ENCODE data around the gene HNRNPCL4. TPM values are rescaled to one million over a fixed set of nuclear protein-coding genes. Genes with fewer than 3 reads are reported as not detected.

The HNRNPCL4 gene
- total and polyA plus RNA-seq, 2 of the 4 experiments (the other 2 are of a cell fraction): not detected

Other genes starting within 250 kb of the HNRNPCL4 start
- gene PRAMEF7, start 249.0 kb downstream of the HNRNPCL4 start, total RNA-seq (2012; rRNA removed): not detected in 2 replicates
- gene PRAMEF7, start 249.0 kb downstream of the HNRNPCL4 start, polyA plus RNA-seq (2012; rRNA removed): not detected in 2 replicates
- not detected in 2 replicates for gene PRAMEF6, start 218.1 kb downstream of the HNRNPCL4 start, total RNA-seq (2012; rRNA removed)
- gene PRAMEF6, start 218.1 kb downstream of the HNRNPCL4 start, polyA plus RNA-seq (2012; rRNA removed): not detected in 2 replicates
- not detected in 2 replicates for gene PRAMEF27, start 109.1 kb downstream of the HNRNPCL4 start, total RNA-seq (2012; rRNA removed)
- not detected in 2 replicates for gene PRAMEF27, start 109.1 kb downstream of the HNRNPCL4 start, polyA plus RNA-seq (2012; rRNA removed)
- gene HNRNPCL3, start 104.9 kb downstream of the HNRNPCL4 start, total RNA-seq (2012; rRNA removed): not detected in 2 replicates
- not detected in 2 replicates for gene HNRNPCL3, start 104.9 kb downstream of the HNRNPCL4 start, polyA plus RNA-seq (2012; rRNA removed)
- not detected in 2 replicates for gene PRAMEF25, start 94.9 kb downstream of the HNRNPCL4 start, total RNA-seq (2012; rRNA removed)
- gene PRAMEF25, start 94.9 kb downstream of the HNRNPCL4 start, polyA plus RNA-seq (2012; rRNA removed): not detected in 2 replicates
- not detected in 2 replicates for gene HNRNPCL2, start 48.8 kb downstream of the HNRNPCL4 start, total RNA-seq (2012; rRNA removed)
- not detected in 2 replicates for gene HNRNPCL2, start 48.8 kb downstream of the HNRNPCL4 start, polyA plus RNA-seq (2012; rRNA removed)
- gene PRAMEF26, start 9.6 kb downstream of the HNRNPCL4 start, total RNA-seq (2012; rRNA removed): not detected in 2 replicates
- not detected in 2 replicates for gene PRAMEF26, start 9.6 kb downstream of the HNRNPCL4 start, polyA plus RNA-seq (2012; rRNA removed)
- gene PRAMEF9, start 6.2 kb upstream of the HNRNPCL4 start, total RNA-seq (2012; rRNA removed): not detected in 2 replicates
- gene PRAMEF9, start 6.2 kb upstream of the HNRNPCL4 start, polyA plus RNA-seq (2012; rRNA removed): not detected in 2 replicates
- gene PRAMEF13, start 35.8 kb upstream of the HNRNPCL4 start, total RNA-seq (2012; rRNA removed): not detected in 2 replicates
- gene PRAMEF13, start 35.8 kb upstream of the HNRNPCL4 start, polyA plus RNA-seq (2012; rRNA removed): not detected in 2 replicates
- not detected in 2 replicates for gene PRAMEF18, start 60.5 kb upstream of the HNRNPCL4 start, total RNA-seq (2012; rRNA removed)
- not detected in 2 replicates for gene PRAMEF18, start 60.5 kb upstream of the HNRNPCL4 start, polyA plus RNA-seq (2012; rRNA removed)
- not detected in 2 replicates for gene PRAMEF5, start 88.6 kb upstream of the HNRNPCL4 start, total RNA-seq (2012; rRNA removed)
- gene PRAMEF5, start 88.6 kb upstream of the HNRNPCL4 start, polyA plus RNA-seq (2012; rRNA removed): not detected in 2 replicates
- not detected in 2 replicates for gene PRAMEF8, start 119.5 kb upstream of the HNRNPCL4 start, total RNA-seq (2012; rRNA removed)
- gene PRAMEF8, start 119.5 kb upstream of the HNRNPCL4 start, polyA plus RNA-seq (2012; rRNA removed): not detected in 2 replicates
- gene PRAMEF33, start 137.9 kb upstream of the HNRNPCL4 start, total RNA-seq (2012; rRNA removed): not detected in 2 replicates
- gene PRAMEF33, start 137.9 kb upstream of the HNRNPCL4 start, polyA plus RNA-seq (2012; rRNA removed): not detected in 2 replicates
- gene PRAMEF15, start 149.9 kb upstream of the HNRNPCL4 start, total RNA-seq (2012; rRNA removed): not detected in 2 replicates
- not detected in 2 replicates for gene PRAMEF15, start 149.9 kb upstream of the HNRNPCL4 start, polyA plus RNA-seq (2012; rRNA removed)
- not detected in 2 replicates for gene PRAMEF14, start 181.5 kb upstream of the HNRNPCL4 start, total RNA-seq (2012; rRNA removed)
- not detected in 2 replicates for gene PRAMEF14, start 181.5 kb upstream of the HNRNPCL4 start, polyA plus RNA-seq (2012; rRNA removed)
- gene PRAMEF19, start 206.3 kb upstream of the HNRNPCL4 start, total RNA-seq (2012; rRNA removed): not detected in 2 replicates
- not detected in 2 replicates for gene PRAMEF19, start 206.3 kb upstream of the HNRNPCL4 start, polyA plus RNA-seq (2012; rRNA removed)
- not detected in 2 replicates for gene PRAMEF17, start 224.0 kb upstream of the HNRNPCL4 start, total RNA-seq (2012; rRNA removed)
- not detected in 2 replicates for gene PRAMEF17, start 224.0 kb upstream of the HNRNPCL4 start, polyA plus RNA-seq (2012; rRNA removed)
- gene PRAMEF20, start 244.8 kb upstream of the HNRNPCL4 start, total RNA-seq (2012; rRNA removed): not detected in 2 replicates
- not detected in 2 replicates for gene PRAMEF20, start 244.8 kb upstream of the HNRNPCL4 start, polyA plus RNA-seq (2012; rRNA removed)